Panc1 (cell line): ENCODE data around the gene LCORL.

Experiments
- CTCF ChIP-seq: fragments of 450-650 bp; IDR thresholded peaks from 2 replicates; pipeline ENCODE4 v1.5.1; 2017; ENCODE audit warnings: mild to moderate bottlenecking
- POLR2AphosphoS5 ChIP-seq: IDR thresholded peaks from 2 replicates; pipeline ENCODE4 v1.6.1; 2012; ENCODE audit warnings: mild to moderate bottlenecking, low read depth, low read length, moderate library complexity
- REST ChIP-seq, 2 experiments: IDR thresholded peaks; 2 replicates each; pipeline ENCODE4 v1.6.1; 2011 to 2012; ENCODE audit warnings: low read depth in 2 of 2, control low read depth in 1 of 2, low read length in 1 of 2, mild to moderate bottlenecking in 1 of 2, moderate library complexity in 1 of 2; ENCODE audit not compliant: insufficient read depth in 1 of 2
- SIN3A ChIP-seq: IDR thresholded peaks from 2 replicates; pipeline ENCODE4 v1.6.1; 2012; ENCODE audit warnings: low read depth, mild to moderate bottlenecking, low read length, moderate library complexity, borderline replicate concordance; ENCODE audit not compliant: insufficient read depth

GRCh38 chr4:17884511-17884910 lies 137.0 kb downstream of the LCORL start:
- no peak for TF ChIP-seq CTCF
- TF ChIP-seq POLR2AphosphoS5, result no peak
- TF ChIP-seq REST (IDR thresholded peaks at IDR 0.05; ENCODE audit: insufficient read depth in 1 of 2, low read depth in 2 of 2, low read length in 1 of 2), result no peak
- TF ChIP-seq SIN3A, result no peak
